A549 (cell line): Measurements from ENCODE around the gene RPAP3.

Source experiments
- CHD4 ChIP-seq: fragments of 200-600 bp; sonication (generic); IDR thresholded peaks from 2 replicates; pipeline ENCODE4 v1.6.1; 2016; ENCODE audit warnings: antibody characterized with exemption, mild to moderate bottlenecking, borderline replicate concordance
- EP300 ChIP-seq, 2 experiments: fragments of >200 bp; sonication (Bioruptor Twin); formaldehyde crosslinking; IDR thresholded peaks; 2 replicates in 1 of 2; 3 replicates in 1 of 2; pipeline ENCODE4 v1.6.1; 2016 to 2017
- MAZ ChIP-seq: fragments of 150-350 bp; IDR thresholded peaks from 2 replicates; pipeline ENCODE4 v1.6.1; 2014; ENCODE audit warnings: antibody characterized with exemption, low read depth, low read length, borderline replicate concordance
- POLR2A ChIP-seq: IDR thresholded peaks from 2 replicates; pipeline ENCODE4 v1.6.1; 2012; ENCODE audit warnings: mild to moderate bottlenecking, low read length
- RCOR1 ChIP-seq: fragments of 150-350 bp; IDR thresholded peaks from 2 replicates; pipeline ENCODE4 v1.6.1; 2014; ENCODE audit warnings: antibody characterized with exemption, low read length, low read depth
- ZSCAN20 ChIP-seq: fragments of 250-450 bp; sonication (Bioruptor Pico); IDR thresholded peaks from 2 replicates; pipeline ENCODE4 v1.8.0; 2022; ENCODE audit warnings: mild to moderate bottlenecking, moderate library complexity
- TF ChIP-seq, protein P1 (sequence below): fragments of >200 bp; sonication (Bioruptor Twin); formaldehyde crosslinking; IDR thresholded peaks from 3 replicates; pipeline ENCODE4 v1.5.1; 2016
- TF ChIP-seq, protein P2 (sequence below): fragments of 450-650 bp; IDR thresholded peaks from 2 replicates; pipeline ENCODE4 v1.6.1; 2014; ENCODE audit warnings: antibody characterized with exemption
- TF ChIP-seq, protein P3 (sequence below): IDR thresholded peaks from 2 replicates; pipeline ENCODE4 v1.6.1; 2012
- TF ChIP-seq, protein P4 (sequence below): fragments of 150-350 bp; IDR thresholded peaks from 2 replicates; pipeline ENCODE4 v1.6.1; 2014; ENCODE audit warnings: low read depth, mild to moderate bottlenecking, low read length
- TF ChIP-seq, protein P5 (sequence below): IDR thresholded peaks from 2 replicates; pipeline ENCODE4 v1.6.1; 2012

DNA sequence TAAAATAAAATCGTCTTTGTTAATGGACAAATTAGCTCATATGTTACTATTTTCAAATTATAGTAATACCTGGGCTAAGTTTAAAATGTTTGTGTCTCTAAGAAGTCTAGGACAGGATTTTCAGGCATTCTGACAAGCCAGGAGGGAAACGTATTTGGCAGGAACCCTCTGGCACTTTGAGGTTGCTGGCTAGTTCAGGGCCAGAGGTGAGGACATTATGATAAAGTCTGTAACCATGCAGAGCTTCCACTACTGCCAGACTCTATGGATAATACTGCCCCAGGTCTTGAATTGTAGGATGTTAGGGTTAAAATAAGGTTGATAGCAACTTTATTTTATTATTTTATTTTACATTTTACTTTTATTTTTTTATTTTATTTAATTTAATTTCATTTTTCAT lies 56.4 kb downstream of the RPAP3 start:
- no peak for TF ChIP-seq POLR2A
- TF ChIP-seq, protein P1, sequence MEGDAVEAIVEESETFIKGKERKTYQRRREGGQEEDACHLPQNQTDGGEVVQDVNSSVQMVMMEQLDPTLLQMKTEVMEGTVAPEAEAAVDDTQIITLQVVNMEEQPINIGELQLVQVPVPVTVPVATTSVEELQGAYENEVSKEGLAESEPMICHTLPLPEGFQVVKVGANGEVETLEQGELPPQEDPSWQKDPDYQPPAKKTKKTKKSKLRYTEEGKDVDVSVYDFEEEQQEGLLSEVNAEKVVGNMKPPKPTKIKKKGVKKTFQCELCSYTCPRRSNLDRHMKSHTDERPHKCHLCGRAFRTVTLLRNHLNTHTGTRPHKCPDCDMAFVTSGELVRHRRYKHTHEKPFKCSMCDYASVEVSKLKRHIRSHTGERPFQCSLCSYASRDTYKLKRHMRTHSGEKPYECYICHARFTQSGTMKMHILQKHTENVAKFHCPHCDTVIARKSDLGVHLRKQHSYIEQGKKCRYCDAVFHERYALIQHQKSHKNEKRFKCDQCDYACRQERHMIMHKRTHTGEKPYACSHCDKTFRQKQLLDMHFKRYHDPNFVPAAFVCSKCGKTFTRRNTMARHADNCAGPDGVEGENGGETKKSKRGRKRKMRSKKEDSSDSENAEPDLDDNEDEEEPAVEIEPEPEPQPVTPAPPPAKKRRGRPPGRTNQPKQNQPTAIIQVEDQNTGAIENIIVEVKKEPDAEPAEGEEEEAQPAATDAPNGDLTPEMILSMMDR = no peak
- TF ChIP-seq, protein P2, sequence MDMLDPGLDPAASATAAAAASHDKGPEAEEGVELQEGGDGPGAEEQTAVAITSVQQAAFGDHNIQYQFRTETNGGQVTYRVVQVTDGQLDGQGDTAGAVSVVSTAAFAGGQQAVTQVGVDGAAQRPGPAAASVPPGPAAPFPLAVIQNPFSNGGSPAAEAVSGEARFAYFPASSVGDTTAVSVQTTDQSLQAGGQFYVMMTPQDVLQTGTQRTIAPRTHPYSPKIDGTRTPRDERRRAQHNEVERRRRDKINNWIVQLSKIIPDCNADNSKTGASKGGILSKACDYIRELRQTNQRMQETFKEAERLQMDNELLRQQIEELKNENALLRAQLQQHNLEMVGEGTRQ = no peak
- TF ChIP-seq MAZ = no peak
- TF ChIP-seq, protein P3, sequence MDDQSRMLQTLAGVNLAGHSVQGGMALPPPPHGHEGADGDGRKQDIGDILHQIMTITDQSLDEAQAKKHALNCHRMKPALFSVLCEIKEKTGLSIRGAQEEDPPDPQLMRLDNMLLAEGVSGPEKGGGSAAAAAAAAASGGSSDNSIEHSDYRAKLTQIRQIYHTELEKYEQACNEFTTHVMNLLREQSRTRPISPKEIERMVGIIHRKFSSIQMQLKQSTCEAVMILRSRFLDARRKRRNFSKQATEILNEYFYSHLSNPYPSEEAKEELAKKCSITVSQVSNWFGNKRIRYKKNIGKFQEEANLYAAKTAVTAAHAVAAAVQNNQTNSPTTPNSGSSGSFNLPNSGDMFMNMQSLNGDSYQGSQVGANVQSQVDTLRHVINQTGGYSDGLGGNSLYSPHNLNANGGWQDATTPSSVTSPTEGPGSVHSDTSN = no peak
- TF ChIP-seq, protein P4, sequence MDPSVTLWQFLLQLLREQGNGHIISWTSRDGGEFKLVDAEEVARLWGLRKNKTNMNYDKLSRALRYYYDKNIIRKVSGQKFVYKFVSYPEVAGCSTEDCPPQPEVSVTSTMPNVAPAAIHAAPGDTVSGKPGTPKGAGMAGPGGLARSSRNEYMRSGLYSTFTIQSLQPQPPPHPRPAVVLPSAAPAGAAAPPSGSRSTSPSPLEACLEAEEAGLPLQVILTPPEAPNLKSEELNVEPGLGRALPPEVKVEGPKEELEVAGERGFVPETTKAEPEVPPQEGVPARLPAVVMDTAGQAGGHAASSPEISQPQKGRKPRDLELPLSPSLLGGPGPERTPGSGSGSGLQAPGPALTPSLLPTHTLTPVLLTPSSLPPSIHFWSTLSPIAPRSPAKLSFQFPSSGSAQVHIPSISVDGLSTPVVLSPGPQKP = no peak
- TF ChIP-seq CHD4 = no peak
- no peak for TF ChIP-seq RCOR1
- TF ChIP-seq, protein P5, sequence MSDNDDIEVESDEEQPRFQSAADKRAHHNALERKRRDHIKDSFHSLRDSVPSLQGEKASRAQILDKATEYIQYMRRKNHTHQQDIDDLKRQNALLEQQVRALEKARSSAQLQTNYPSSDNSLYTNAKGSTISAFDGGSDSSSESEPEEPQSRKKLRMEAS = no peak
- TF ChIP-seq EP300 (IDR thresholded peaks at IDR 0.05) = no peak
- TF ChIP-seq ZSCAN20 (CRISPR knock-in tag) = no peak
